ENCODE results near the gene RAPGEFL1.

Gene RAPGEFL1

GRCh38 chr17:40178660-40179059 is 1.4 kb downstream of the RAPGEFL1 start:
- H3K4me3 ChIP-seq (ENCODE audit: control insufficient read depth, low read depth, low read length) = no peak overlapping the region
- TF ChIP-seq CTCF (conservative IDR thresholded peaks at IDR 0.05; ENCODE audit: control insufficient read depth, insufficient read depth, low read depth, low read length) = no peak
- no peak for DNase-seq (ENCODE audit: low read depth)

DNA sequence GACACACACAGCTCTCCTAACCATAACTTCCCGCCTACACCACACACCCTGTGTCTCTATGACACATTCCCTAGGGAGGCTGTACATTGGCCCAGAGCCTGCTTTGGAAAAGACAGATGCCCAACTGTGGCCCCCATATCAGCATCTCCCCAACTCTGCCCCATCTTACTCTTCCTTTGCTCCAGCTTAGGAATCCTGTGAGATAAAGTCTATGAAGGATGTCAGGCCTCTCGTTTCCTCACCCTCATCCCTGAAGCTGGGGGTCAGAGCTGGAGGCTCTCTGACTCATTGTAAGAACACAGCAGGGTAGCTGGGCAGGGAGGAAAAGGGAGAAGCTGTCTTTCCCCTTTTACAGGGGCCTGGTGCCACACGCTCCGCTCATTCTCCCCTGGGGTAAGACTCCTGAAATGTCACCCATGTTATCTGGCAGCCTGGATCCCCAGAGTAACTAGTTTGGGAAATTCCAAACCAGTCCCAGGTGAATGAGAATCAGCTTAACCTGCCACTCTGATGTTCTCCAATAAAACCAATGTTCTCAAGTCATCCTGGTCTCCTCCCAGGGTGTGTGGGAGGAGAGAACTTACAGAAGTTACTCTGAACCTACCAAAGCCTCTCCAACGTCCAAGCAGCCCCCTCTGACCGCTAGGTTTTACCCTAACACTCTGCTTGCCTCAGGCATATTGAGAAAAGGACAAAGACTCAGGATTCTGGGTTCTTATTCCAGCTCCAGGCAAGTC is 2.8 kb downstream of the RAPGEFL1 start:
- H3K4me3 ChIP-seq (ENCODE audit: control insufficient read depth, low read depth, low read length) = no peak overlapping the region
- TF ChIP-seq CTCF (conservative IDR thresholded peaks at IDR 0.05; ENCODE audit: control insufficient read depth, insufficient read depth, low read depth, low read length) = no peak
- DNase-seq (ENCODE audit: low read depth) = peak; percentile 59

DNA sequence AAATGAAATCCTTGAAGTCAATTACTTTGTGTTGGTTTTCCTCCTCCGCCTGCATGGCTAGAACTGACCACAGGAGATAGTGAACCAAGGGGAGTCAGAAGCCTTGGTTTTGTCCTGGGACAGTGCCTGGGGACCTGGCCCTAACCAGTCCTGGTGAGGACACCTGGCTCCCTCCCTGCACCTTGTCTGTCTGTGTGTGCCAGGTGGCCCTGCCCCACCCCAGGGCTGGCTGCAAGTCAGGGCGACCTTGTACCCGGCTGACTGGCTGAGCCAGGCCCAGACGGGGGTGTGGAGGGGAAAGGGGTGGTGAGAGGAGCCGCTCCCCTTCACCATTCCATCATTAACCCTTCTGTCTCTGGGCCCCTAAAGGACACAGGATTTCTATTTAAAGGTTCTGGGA is 3.4 kb downstream of the RAPGEFL1 start:
- no peak for TF ChIP-seq CTCF (conservative IDR thresholded peaks at IDR 0.05; ENCODE audit: control insufficient read depth, insufficient read depth, low read depth, low read length)
- H3K4me3 ChIP-seq (ENCODE audit: control insufficient read depth, low read depth, low read length) = no peak overlapping the region
- no peak for DNase-seq (ENCODE audit: low read depth)

GRCh38 chr17:40181205-40181604 is 3.9 kb downstream of the RAPGEFL1 start:
- no peak overlapping the region for H3K4me3 ChIP-seq (ENCODE audit: control insufficient read depth, low read depth, low read length)
- no peak for DNase-seq (ENCODE audit: low read depth)
- TF ChIP-seq CTCF (conservative IDR thresholded peaks at IDR 0.05; ENCODE audit: control insufficient read depth, insufficient read depth, low read depth, low read length) = no peak

DNA sequence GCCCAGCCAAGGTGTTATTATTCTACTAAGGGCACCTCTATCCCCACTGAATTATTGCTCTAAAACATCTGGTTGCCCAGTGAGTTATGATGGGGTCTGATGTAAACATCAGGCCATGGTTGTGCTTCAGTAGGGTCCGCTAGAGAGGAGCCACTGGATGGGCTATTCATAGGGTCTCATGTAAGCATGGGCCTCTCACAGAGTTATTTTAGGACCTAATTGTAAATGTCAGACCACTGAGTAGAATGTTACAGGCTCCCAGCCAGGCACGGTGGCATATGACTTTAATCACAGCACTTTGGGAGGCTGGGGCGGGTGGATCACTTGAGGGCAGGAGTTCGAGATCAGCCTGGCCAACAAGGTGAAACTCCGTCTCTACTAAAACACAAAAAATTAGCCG is 5.3 kb downstream of the RAPGEFL1 start:
- no peak overlapping the region for H3K4me3 ChIP-seq (ENCODE audit: control insufficient read depth, low read depth, low read length)
- TF ChIP-seq CTCF (conservative IDR thresholded peaks at IDR 0.05; ENCODE audit: control insufficient read depth, insufficient read depth, low read depth, low read length) = no peak
- DNase-seq (ENCODE audit: low read depth) = no peak

DNA sequence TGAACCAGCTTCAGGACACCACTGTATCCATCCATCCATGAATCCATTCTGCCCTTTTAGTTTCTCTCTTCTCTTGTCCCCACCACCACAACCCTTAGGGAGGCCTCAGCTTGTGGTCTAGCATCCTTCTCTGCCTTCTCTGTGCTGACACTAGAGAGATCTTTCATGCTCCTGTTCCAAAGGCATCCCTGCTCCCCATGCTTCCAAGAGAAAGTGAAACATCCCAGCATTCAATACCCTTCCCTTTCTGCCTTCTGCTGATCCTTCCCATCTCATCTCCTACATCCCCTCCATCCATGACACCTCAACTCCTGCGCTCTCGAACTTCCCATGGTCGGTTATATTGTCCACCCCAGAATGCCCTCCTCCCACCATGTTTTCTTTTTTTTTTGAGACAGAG is 10.0 kb downstream of the RAPGEFL1 start:
- no peak overlapping the region for H3K4me3 ChIP-seq (ENCODE audit: control insufficient read depth, low read depth, low read length)
- TF ChIP-seq CTCF (conservative IDR thresholded peaks at IDR 0.05; ENCODE audit: control insufficient read depth, insufficient read depth, low read depth, low read length) = no peak
- no peak for DNase-seq (ENCODE audit: low read depth)

GRCh38 chr17:40188694-40189093 is 11.4 kb downstream of the RAPGEFL1 start:
- H3K4me3 ChIP-seq (ENCODE audit: control insufficient read depth, low read depth, low read length) = no peak overlapping the region
- no peak for TF ChIP-seq CTCF (conservative IDR thresholded peaks at IDR 0.05; ENCODE audit: control insufficient read depth, insufficient read depth, low read depth, low read length)
- no peak for DNase-seq (ENCODE audit: low read depth)

All from fibroblast of mammary gland (primary cell).